ENCODE data around the gene FPR1. TPM values are rescaled to one million over a fixed set of nuclear protein-coding genes. Genes with fewer than 3 reads are reported as not detected.

FPR1 gene
- total RNA-seq, 2 experiments from 2014 or later, result not detected

DNA sequence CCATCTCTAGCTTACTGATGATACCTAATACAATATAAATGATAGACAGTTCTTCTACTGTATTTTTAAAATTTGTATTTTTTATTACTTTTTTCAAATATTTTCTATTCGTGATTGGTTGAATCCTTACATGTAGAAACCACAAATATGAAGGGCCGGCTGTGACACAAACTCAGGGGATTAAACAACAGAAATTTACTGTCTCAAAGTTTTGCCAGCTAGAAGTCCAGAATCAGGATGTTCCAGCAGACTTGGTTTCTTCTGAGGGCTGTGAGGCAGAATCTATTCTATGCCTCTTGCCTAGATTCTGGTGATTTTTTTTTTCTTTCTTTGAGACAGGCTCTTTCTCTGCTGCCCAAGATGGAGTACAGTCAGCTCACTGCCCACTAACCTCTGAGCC is 13.8 kb downstream of the FPR1 start:
- intact Hi-C loops (cut with micrococcal nuclease), result no loop called here
- Mint-ChIP-seq H3K9me3 (no peaks in the 10 kb centered on the region), H3K4me1 (ENCODE audit: low read depth) (no peaks in the 10 kb centered on the region), H3K27me3 (peaks cover 16% of the 10 kb centered on the region), H3K36me3 (ENCODE audit: low read depth) (no peaks in the 10 kb centered on the region), H3K27ac (no peak overlapping the region), H3K4me3 (no peak overlapping the region)
- ChIA-PET CTCF (interaction anchor here (1.0 kb wide), 3 partner anchors 40 to 100 kb away, joined by 3 to 4 read pairs (median 3); no protein-coding TSS in a partner anchor), POLR2A (interaction anchor here (0.6 kb wide), 1 partner anchor 12 kb away, joined by 3 read pairs; no protein-coding TSS in a partner anchor)
- DNase-seq (no peak), ATAC-seq (no peak)
- TF ChIP-seq, protein P1, sequence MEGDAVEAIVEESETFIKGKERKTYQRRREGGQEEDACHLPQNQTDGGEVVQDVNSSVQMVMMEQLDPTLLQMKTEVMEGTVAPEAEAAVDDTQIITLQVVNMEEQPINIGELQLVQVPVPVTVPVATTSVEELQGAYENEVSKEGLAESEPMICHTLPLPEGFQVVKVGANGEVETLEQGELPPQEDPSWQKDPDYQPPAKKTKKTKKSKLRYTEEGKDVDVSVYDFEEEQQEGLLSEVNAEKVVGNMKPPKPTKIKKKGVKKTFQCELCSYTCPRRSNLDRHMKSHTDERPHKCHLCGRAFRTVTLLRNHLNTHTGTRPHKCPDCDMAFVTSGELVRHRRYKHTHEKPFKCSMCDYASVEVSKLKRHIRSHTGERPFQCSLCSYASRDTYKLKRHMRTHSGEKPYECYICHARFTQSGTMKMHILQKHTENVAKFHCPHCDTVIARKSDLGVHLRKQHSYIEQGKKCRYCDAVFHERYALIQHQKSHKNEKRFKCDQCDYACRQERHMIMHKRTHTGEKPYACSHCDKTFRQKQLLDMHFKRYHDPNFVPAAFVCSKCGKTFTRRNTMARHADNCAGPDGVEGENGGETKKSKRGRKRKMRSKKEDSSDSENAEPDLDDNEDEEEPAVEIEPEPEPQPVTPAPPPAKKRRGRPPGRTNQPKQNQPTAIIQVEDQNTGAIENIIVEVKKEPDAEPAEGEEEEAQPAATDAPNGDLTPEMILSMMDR (IDR thresholded peaks at IDR 0.05), result no peak

DNA sequence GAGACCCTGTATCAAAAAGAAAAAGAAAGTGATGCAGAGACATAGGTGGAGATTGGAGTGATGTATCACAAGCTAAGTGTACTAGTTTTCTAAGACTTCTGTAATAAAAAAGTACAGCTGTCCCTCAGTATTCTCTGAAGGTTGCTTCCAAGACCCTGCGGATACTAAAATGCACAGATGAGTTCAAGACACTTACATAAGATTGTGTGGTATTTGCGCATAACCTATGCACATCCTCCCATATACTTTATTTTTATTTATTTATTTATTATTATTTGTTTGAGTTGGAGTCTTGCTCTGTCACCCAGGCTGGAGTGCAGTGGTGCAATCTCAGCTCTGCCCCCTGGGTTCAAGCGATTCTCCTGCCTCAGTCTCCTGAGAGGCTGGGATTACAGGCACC is 14.3 kb downstream of the FPR1 start:
- CTCF ChIA-PET, result interaction anchor here (0.8 to 1.0 kb wide), 3 partner anchors 40 to 80 kb away, joined by 3 to 4 read pairs (median 4); no protein-coding TSS in a partner anchor
- peaks cover 14% of the 10 kb centered on the region for H3K27me3 Mint-ChIP-seq
- no peaks in the 10 kb centered on the region for H3K9me3 Mint-ChIP-seq
- no peak for DNase-seq
- H3K4me3 Mint-ChIP-seq, result no peak overlapping the region
- POLR2A ChIA-PET, result no interaction called here
- intact Hi-C loops (cut with micrococcal nuclease), result no loop called here
- TF ChIP-seq, protein P1 (IDR thresholded peaks at IDR 0.05), result no peak
- H3K27ac Mint-ChIP-seq, result no peak overlapping the region
- no peak for ATAC-seq
- no peaks in the 10 kb centered on the region for H3K36me3 Mint-ChIP-seq (ENCODE audit: low read depth)
- no peaks in the 10 kb centered on the region for H3K4me1 Mint-ChIP-seq (ENCODE audit: low read depth)

DNA sequence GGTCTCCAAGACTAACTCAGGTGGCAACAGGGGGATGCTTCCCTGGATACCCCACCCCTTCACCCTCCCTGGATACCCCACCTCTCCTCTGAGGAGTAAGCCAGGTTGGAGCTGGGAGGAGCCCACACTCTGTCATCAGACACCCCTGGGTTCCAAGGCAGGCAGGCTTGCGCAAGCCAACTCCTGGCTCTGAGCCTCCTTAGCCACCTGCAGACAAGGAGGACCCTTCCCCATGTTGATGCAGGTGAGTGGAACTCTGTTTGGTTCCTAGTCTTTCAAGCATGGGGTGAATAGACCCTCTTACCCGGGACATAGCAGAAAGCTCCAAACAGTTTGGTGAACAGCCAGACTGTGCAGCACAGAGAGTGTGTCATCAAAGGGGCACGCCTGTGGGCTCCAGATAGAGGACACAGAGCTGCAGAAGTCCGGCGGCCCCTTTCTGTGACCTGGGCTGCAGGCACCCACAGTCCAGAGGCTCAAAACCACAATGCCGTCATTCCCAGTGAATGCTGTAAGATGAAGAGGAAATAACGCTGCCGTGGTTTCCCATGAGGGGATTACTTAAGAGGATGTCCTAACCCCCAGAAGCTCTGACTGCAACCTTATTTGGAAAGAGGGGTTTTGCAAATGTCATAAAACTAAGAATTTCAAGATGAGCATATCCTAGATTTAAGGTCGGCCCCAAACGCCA is 15.8 kb downstream of the FPR1 start:
- intact Hi-C loops (cut with micrococcal nuclease), result no loop called here
- Mint-ChIP-seq H3K27me3 (peaks cover 14% of the 10 kb centered on the region), H3K36me3 (ENCODE audit: low read depth) (no peaks in the 10 kb centered on the region), H3K9me3 (peaks cover 5% of the 10 kb centered on the region), H3K4me1 (ENCODE audit: low read depth) (no peaks in the 10 kb centered on the region), H3K27ac (no peak overlapping the region), H3K4me3 (no peak overlapping the region)
- ChIA-PET CTCF (interaction anchor here (0.8 kb wide), 1 partner anchor 42 kb away, joined by 3 read pairs; no protein-coding TSS in a partner anchor), POLR2A (no interaction called here)
- TF ChIP-seq, protein P1 (IDR thresholded peaks at IDR 0.05), result no peak
- DNase-seq (no peak), ATAC-seq (no peak)

DNA sequence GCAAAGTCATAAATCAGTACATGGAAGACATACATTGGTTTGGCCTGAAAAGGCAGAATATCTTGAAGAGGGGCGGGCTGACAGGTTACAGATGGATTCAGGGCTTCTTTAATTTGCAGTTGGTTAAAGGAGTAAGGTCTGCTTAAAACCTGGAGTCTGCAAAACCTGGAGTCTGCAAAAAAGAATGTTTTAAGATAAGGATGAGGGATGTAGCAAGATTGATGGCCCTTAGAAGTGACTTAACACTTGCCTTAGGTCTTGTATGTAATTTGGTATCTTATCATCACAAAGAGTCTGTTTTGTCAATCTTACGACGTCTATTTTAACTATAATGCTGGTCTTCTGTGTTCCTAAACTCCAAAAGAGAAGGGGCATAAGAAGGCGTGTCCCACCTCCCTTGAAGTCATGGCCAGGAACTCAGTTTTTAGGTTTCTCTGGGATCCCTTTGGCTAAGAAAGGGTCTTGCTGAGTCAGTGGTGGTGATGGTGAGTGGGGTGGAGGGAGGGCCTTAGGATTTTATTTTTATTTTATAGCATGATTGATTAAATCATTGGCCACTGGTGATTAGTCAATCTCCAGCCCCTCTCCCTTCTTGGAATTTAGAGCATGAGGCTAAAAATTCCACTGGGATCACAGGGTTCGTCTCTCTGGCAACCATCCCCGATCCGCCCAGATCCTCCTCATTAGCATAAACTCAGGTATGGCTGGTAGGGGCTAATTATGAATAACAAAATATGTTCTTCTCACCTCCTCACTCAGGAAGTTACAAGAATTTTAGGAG is 17.7 kb downstream of the FPR1 start:
- intact Hi-C loops (cut with micrococcal nuclease), result no loop called here
- no peak overlapping the region for H3K4me3 Mint-ChIP-seq
- peaks cover 10% of the 10 kb centered on the region for H3K9me3 Mint-ChIP-seq
- H3K27me3 Mint-ChIP-seq, result peaks cover 12% of the 10 kb centered on the region
- H3K27ac Mint-ChIP-seq, result no peak overlapping the region
- CTCF ChIA-PET, result no interaction called here
- H3K4me1 Mint-ChIP-seq (ENCODE audit: low read depth), result no peaks in the 10 kb centered on the region
- ATAC-seq (no peak), DNase-seq (no peak)
- TF ChIP-seq, protein P1 (IDR thresholded peaks at IDR 0.05), result no peak
- H3K36me3 Mint-ChIP-seq (ENCODE audit: low read depth), result peaks cover 2% of the 10 kb centered on the region
- POLR2A ChIA-PET, result no interaction called here

DNA sequence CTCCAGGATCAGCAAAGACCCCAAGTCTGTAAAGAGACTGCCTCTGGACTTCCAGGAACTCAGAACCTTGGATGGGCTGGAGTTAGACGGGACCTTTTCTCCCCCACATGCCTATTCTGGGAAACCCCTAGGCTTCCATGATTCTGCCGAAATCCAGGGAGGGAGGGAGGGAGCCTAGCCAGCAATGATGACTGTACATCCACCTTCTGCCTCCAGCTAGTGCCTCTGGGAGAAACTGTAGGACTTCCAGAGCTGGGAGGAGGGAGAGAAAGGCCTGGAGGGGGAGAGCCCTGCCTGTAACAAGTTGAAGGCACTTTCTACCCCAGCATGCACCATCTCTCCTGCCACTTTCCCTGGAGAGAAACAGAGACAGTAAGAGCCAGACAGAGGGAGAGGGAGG is 21.9 kb downstream of the FPR1 start:
- ChIA-PET CTCF (interaction anchor here (1.9 kb wide), 1 partner anchor 48 kb away, joined by 5 read pairs; no protein-coding TSS in a partner anchor), POLR2A (no interaction called here)
- peaks cover 2% of the 10 kb centered on the region for H3K36me3 Mint-ChIP-seq (ENCODE audit: low read depth)
- peaks cover 15% of the 10 kb centered on the region for H3K27me3 Mint-ChIP-seq
- H3K9me3 Mint-ChIP-seq, result peaks cover 10% of the 10 kb centered on the region
- H3K27ac Mint-ChIP-seq, result no peak overlapping the region
- no peak for DNase-seq
- TF ChIP-seq, protein P1 (IDR thresholded peaks at IDR 0.05), result no peak
- no peak for ATAC-seq
- H3K4me1 Mint-ChIP-seq (ENCODE audit: low read depth), result no peaks in the 10 kb centered on the region
- H3K4me3 Mint-ChIP-seq, result no peak overlapping the region
- intact Hi-C loops (cut with micrococcal nuclease), result no loop called here
